Measurements from ENCODE around the gene PRMT7. TPM values are rescaled to one million over a fixed set of nuclear protein-coding genes. Genes with fewer than 3 reads are reported as not detected.

PRMT7 gene
- total RNA-seq, 3 donors from 2014 or later, result 31.0 to 42.2 (median 41.0) TPM

- no peak for TF ChIP-seq CTCF (IDR thresholded peaks at IDR 0.05)
- no peak overlapping the region for H3K4me3 ChIP-seq
- no peaks in the 10 kb centered on the region for H3K4me1 ChIP-seq (ENCODE audit: low read depth)
- no peaks in the 10 kb centered on the region for H3K9me3 ChIP-seq
- H3K36me3 ChIP-seq (ENCODE audit: low read depth), result no peaks in the 10 kb centered on the region
- ATAC-seq (no peak), DNase-seq (no peak)
- intact Hi-C loops (cut with DNase I, micrococcal nuclease), result loop anchor here (2.0 to 5.0 kb wide), 3 partner anchors 67 to 87 kb away; partner anchors contain the start of gene SLC7A6 (in 1 of the 2)
These were observed 18.1 kb downstream of the PRMT7 start for GRCh38 chr16:68328860-68329390.

GRCh38 chr16:68331879-68332410 lies 21.1 kb downstream of the PRMT7 start:
- H3K4me1 ChIP-seq (ENCODE audit: low read depth), result no peaks in the 10 kb centered on the region
- DNase-seq (no peak), ATAC-seq (no peak)
- no peaks in the 10 kb centered on the region for H3K9me3 ChIP-seq
- TF ChIP-seq CTCF (IDR thresholded peaks at IDR 0.05), result no peak
- no peak overlapping the region for H3K4me3 ChIP-seq
- intact Hi-C loops (cut with DNase I, micrococcal nuclease), result no loop called here
- H3K36me3 ChIP-seq (ENCODE audit: low read depth), result no peaks in the 10 kb centered on the region

GRCh38 chr16:68332411-68333121 lies 21.7 kb downstream of the PRMT7 start:
- peak; percentile 20 for ATAC-seq
- no peak for TF ChIP-seq CTCF (IDR thresholded peaks at IDR 0.05)
- no peak overlapping the region for H3K4me3 ChIP-seq
- no peaks in the 10 kb centered on the region for H3K36me3 ChIP-seq (ENCODE audit: low read depth)
- H3K9me3 ChIP-seq, result no peaks in the 10 kb centered on the region
- no peaks in the 10 kb centered on the region for H3K4me1 ChIP-seq (ENCODE audit: low read depth)
- intact Hi-C loops (cut with DNase I, micrococcal nuclease), result no loop called here
- DNase-seq, result peak in 1 of 3 donors; percentile 46

- no peaks in the 10 kb centered on the region for H3K36me3 ChIP-seq (ENCODE audit: low read depth)
- no peaks in the 10 kb centered on the region for H3K4me1 ChIP-seq (ENCODE audit: low read depth)
- no peak for ATAC-seq
- TF ChIP-seq CTCF (IDR thresholded peaks at IDR 0.05), result no peak
- H3K4me3 ChIP-seq, result no peak overlapping the region
- no peak for DNase-seq
- intact Hi-C loops (cut with DNase I, micrococcal nuclease), result no loop called here
- no peaks in the 10 kb centered on the region for H3K9me3 ChIP-seq
These were observed 24.4 kb downstream of the PRMT7 start for GRCh38 chr16:68335175-68335574.

GRCh38 chr16:68338326-68339119 lies 27.7 kb downstream of the PRMT7 start:
- intact Hi-C loops (cut with DNase I, micrococcal nuclease), result no loop called here
- H3K4me3 ChIP-seq, result no peak overlapping the region
- no peaks in the 10 kb centered on the region for H3K36me3 ChIP-seq (ENCODE audit: low read depth)
- H3K4me1 ChIP-seq (ENCODE audit: low read depth), result no peaks in the 10 kb centered on the region
- DNase-seq (no peak), ATAC-seq (no peak)
- no peak for TF ChIP-seq CTCF (IDR thresholded peaks at IDR 0.05)
- H3K9me3 ChIP-seq, result no peaks in the 10 kb centered on the region

All from mucosa of descending colon (tissue), 3 donors.